ENCODE results near the gene SYT5.
"Not testable (repeated sequence)": the region's sequence is repeated elsewhere in the genome, so short reads cannot be mapped to it uniquely, and the experiment has no call there.

The SYT5 gene

DNA sequence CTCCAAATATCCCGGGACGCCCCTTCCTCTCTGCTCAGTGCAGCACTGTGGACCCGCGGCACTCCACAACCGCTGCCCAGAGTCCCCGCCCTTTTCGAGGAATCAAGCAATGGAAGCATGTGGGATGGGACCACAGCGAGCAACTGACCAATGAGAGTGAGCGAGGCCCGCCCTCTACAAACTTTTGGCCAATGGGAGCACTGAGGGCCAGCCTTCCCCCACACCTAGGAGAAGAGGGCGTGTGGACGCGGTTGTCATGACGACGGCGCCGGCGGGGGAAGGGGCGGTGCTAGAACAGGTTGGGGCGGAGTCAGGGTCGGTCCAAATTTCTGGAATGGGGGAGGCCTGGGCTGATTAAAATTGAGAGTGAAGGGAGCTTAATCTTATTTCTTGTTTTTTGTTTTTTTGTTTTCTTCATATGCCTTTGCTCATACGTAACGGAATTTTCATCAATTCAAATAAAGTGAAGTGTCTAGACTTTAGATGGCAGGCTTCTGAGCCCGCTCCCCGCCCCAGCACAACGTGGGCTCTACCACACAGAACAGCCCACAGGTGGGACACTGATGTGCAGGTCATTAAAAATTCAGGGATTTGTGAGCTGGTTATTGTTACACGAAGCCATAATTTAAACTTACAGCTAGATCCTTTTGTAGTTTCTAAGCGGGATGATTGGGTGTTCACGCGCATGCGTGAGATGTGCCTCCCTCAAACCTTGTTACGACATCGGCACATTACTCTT is 13.4 kb downstream of the SYT5 start, which contains the start of gene DNAAF3:
TSS of gene DNAAF3 (minus strand) at position 84 of the 739 bp plus-strand sequence. CDS start 200 bp downstream, outside the sequence.
- DNase-seq, result peak; percentile 99

DNA sequence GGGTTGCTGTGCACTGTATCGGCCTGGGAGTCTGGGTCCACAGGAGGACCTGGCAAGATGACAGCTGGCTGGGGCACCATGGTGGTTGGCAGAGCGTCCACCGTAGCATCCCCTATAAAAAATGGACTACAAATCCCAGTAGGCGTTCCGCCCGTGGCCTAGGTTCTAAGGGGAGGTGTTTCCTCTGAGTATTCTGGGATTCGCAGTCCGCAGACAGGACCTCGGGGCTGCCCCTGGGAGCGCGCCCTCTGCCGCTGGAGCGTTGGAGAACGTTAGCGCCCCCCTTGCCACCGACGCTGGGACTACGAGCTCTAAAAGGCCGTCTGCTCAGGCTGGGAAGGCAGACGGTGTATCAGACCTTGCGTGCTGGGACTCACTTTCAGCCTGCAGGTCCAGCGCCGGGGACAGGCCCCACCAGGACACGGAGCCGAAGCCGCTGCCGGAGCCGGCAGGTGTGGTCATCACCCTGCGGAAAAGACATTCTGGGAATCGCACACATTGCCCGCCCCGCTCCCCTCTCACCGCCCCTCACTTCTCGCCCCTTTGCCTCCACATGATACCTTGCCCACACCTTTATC is 14.0 kb downstream of the SYT5 start:
- peak; percentile 91 to 95 for DNase-seq

DNA sequence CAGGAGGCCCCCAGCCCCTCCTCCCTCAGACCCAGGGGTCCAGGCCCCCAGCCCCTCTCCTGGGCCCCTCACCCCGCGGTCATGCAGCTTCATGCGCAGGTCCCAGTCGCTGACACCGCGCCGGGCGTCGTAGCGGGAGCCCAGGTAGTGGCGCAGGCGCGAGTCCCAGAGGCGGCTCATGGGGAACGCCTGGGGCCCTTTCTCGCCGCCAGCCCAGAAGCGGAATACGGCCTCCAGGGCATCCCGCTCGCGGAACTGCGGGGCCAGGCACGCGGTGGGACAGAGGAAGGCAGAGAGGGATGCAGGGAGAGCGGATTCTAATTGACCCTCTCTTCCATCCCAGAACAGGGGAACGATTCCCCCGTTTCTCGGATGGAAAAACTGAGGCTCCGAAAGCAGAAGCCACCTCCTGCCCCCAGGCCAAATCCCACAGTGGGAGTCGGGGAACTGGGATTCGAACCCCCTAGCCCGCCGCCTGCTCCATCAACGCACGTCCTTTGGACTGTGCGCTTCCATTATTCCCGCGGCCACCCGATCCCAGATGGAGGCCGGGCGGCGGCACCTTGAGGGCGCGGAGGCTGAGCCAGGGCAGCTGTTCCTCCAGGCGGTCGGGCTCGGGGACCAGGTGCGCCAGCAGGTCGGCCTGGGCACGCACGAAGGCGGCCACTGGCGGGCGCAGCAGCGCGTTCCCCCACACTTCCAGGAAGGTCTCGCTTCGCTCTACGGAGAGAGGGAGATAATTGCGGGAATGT is 18.3 kb downstream of the SYT5 start:
- DNase-seq, result no peak

DNA sequence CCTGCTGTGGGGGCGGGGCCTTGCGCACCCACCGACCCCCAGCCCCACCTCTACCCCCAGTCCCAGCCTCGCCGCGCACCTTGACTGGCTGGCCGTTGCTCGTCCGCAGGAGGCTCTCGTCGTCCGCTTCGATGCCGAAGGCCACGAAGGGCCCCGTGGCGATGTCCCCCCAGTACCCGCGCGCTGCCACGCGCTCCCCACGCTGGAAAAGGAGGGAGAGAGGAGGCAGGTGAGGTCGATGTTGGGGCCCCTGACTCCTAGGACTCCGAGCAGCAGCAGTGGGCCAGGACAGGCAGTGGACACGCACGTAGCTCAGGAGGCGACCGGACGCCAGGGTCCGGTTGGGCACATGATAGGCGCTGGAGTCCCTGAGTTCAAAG is 19.1 kb downstream of the SYT5 start:
- DNase-seq, result no peak

DNA sequence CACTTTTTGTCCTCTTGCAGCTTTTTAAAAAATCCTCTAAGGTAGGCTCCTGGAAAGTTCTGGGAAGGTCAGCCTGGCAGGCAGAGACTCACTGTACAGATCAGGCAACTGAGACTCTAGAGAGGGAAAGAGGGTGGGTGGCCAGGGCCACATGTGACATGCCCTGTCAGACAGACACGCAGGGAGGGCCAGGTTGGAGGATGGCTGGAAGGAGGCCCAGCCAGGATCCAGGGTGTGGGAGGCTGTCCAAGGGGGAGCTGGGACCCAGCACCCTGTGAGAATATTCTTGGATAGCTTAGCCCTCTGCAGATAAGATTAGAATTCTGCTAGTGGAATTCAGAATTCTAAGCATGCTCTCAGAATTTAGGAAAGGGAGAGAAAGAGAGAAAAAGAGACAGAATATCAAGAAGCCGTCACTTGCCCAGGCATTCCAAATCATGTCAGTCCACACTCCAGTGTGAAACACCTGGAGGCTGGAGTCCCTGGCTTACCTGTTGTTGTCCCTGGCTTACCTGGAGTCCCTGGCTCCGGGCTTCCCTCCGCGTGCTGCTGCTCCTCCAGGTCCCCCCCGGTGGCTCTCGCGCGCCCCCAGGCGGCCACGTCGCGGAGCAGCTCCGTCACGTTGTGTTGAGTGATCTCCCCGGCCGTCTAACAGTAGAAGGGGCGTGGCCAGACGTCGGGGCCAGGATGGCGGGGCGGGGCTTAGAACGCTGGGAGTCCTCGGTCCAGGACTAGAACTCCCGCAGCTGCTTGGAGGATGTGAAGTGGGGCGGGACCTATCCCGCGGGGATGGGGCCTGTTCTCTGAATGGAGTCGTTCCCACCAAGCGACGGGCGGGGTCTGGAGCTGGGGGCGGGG is 19.7 kb downstream of the SYT5 start:
- DNase-seq, result peak; percentile 89 to 93

DNA sequence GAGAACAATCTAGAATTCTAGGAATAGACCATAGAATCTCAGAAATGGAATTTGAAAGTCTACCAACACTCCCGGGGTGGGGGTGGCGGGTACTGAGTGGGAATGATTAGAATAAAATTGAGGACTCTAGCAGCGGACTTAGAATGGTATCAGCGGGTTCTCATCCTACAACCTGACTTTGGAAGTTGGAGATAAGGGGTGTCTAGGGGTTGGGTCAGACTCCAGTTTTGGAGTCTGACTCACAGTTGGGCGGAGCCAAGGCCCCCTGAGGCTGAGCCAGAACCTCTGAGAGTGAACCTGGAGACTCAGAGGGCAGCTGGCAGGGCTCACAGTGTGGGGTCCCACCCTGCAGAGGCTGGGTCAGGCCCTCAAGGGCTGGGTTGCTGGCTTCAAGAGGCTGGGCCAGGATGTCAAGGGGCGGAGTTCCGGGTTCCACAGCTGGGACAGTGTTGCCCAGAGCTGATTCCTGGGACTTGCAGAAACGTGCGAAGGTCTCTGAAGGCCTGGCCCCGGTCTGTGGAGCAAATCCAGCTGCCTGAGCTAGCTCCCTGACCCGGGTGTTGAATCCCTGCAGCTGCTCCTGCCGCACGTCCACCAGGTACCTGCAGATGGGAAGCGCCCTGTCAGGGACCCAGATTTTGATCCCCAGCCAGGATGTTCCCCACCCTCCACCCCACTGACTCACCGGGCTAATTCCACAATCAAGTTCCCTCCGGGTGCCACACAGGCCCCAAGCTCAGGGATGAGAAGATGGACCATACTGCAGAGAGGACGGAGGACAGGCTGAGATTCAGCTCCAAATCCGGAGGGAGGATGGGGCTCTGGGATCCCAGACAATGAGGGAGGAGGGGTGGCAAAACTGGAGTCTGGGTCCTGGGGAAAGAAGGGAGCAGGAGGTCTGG is 21.0 kb downstream of the SYT5 start:
- DNase-seq, result no peak

DNA sequence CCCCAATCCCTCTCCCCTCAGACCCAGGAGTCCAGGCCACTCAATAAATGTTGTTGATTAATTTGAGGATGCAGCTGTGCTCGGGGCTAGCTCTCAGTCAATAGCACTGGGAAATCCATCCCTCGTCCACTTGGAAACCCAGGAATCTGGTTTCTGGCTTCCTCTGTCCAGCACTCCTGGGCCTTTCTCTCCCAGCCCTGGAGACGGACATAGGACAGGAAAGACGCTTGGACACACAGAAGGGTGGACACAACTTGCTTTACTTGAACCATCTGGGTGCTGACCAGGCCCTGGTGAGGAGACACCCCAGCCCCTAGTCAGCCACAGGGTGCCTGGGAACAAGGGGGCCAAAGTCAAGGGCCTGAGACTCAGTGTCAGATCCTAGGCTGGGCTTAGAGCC is 21.7 kb downstream of the SYT5 start:
- DNase-seq, result no peak

DNA sequence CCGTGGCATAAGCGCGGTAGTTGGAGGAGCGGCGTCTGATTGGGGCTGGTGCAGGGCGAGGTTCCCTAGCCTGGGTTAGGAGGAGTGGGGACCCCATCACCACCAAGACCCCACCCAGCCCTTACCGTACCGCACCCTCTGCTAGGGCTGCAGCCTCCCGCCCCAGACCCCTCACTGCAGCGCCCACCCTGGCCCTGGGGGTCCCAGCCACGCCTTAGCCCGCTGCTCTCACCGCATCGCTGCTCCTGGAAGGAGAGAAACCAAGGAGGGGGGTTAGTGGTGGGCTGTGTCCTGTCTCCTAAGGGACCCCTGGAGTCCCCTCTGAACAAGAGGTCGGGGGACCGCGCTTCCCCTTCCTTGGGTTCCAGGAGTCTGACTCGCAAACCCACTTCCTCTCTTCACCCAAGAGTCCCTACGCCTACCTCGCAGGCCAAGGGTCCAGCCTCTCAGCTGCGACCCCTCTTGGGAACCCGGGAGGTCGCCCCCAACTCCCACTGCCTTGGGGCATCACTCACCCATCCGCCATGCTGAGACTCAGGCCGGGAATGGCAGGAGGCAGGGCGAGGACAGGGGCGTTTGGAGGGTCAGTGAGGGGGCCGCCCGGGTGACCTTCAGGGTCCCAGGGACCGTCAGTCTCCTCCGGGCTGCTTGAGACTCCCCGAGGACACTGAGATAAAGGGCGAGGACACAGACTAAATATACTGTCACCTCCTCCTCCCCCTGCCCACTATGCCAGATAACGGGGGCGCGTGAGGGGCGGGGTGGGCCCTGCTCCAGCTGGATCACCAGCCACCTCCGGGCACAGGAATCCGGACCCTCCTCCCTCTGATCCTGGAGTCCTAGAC is 22.8 kb downstream of the SYT5 start, which contains the start of gene TNNI3:
TSS of gene TNNI3 (minus strand) at position 669 of the 845 bp plus-strand sequence. CDS start at position 526, 143 bp downstream.
- no peak for DNase-seq

DNA sequence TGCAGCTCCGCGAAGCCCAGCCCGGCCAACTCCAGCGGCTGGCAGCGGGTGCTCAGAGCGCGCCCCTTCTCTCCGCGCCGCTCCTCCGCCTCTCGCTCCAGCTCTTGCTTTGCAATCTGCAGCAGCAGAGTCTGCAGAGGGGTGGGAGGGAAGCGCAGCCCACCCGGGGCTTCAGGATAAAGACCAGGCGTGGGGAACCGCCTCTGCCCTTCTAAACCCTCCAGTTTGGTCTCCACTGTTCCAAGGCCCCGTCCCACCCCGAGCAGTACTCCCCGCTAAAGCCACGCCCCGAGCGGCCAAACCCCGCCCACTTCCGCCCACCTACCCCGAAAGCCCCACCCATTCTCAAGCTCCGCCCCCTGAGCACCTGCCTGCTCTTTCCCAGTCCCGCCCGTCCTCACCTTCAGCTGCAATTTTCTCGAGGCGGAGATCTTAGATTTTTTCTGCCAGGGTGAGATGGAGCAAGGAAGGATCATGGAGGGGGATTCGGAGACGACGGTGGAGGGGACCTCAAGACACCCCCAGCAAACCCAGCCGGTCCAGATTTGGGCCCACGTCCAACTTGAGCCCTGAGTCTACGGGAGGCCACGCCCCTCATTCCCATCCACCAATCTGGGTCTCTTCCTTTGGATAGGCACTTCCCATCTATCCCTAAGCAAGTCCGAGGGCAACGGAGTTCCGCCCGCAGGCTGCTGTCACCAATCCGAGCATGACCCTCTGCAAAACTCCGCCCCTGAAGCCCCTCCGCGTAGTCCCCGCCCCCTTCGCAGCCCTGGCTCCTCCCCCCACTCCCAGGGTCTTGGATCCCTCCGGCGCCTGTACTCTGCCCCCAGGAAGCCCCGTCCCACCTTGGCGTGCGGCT is 23.7 kb downstream of the SYT5 start:
- DNase-seq, result peak; percentile 67 to 71

DNA sequence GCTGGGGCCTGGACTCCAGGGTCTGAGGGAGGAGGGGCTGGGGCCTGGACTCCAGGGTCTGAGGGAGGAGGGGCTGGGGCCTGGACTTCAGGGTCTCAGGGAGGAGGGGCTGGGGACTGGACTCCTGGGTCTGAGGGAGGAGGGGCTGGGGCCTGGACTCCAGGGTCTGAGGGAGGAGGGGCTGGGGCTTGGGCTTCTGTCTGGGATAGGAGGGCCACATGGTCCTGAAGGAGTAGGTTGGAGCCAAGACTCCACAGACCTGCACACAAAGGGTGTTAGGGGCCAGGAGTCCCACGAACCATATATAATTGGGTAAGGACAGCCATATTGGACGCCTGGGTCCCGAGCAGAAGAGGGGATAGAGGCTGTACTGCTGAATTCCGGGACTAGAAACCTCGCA is 24.3 kb downstream of the SYT5 start:
- DNase-seq, result not testable (repeated sequence)

DNA sequence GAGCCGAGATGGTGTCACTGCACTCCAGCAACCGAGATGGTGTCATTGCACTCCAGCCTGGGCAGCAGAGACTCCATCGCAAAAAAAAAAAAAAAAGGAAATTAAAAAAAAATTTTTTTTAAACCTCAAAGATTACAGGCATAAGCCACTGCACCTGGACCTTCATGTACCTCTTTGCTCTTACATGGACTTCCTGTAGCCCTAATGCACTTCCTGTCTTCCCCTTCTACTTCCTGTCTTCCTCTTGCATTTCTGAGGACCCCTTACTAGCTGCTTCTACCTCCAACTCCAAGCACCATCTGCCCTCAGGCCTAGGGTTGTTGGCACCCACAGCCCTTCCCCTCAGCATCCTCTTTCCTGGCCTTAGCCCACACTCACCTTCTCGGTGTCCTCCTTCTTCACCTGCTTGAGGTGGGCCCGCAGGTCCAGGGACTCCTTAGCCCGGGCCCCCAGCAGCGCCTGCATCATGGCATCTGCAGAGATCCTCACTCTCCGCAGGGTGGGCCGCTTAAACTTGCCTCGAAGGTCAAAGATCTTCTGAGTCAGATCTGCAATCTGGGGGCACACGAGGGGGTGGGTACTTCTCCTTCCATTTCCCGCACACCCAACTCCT is 26.3 kb downstream of the SYT5 start:
- no peak for DNase-seq

DNA sequence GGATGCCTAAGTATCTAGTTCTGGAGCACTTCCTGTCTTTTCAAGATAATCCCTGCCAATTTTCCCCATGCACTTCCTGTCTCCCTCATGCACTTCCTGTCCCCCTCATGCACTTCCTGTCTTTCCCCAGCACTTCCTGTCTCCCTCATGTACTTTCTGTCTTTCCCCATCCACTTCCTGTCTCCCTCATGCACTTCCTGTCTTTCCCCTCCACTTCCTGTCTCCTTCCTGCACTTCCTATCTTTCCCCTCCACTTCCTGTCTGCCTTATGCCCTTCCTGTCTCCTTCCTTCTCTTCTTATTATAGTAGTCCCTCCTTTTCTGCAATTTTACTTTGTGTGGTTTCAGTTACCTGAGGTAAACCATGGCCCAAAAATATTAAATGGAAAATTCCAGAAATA is 28.1 kb downstream of the SYT5 start:
- DNase-seq, result no peak

DNA sequence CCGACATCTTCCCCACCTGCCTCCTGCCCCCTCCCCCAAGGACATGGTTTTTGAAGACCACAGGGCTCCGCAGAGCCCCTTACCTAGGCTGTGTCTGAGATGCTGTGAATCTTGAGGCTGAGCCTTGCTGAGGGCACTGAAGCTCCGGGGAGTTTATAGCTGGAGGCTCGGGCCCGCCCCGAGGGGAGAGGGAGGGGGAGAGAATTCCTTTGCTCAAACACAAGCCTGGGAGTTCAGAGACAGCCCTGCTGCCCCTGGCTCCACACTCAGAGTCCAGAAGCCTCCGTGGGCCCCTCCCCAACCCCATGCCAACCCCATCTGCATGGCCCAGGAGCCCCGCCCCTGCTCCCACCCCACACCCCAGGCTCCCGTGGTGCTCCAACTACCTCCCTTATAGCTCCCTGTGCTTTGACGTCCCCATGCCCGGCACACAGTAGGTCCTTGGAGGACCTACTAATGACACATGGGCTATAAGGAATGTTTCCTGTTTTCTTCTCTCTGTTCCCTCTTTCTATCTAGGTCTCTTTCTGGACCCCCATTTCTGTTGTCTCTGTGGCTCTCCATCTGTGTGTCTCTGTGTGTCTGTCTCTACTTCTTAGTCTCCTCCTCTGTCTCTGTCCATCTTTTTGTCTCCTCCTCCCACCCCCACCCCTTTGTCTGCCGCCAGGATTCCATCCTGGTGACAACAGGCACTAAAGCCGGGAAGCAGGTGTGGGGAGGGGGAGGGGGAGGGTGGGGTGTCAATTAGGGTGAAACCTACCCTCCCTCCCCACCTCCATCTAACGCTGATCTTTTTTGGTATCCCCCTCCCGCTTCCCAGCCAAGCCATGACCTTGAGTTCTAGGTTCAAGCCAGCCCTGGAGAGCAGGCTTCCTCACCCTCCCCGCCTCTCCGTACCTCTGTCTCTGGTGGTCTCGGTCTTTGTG is 30.7 kb downstream of the SYT5 start, which contains the start of gene TNNT1:
TSS of gene TNNT1 (minus strand) at position 129 of the 926 bp plus-strand sequence. CDS start 2,049 bp downstream, outside the sequence.
- DNase-seq, result no peak

DNA sequence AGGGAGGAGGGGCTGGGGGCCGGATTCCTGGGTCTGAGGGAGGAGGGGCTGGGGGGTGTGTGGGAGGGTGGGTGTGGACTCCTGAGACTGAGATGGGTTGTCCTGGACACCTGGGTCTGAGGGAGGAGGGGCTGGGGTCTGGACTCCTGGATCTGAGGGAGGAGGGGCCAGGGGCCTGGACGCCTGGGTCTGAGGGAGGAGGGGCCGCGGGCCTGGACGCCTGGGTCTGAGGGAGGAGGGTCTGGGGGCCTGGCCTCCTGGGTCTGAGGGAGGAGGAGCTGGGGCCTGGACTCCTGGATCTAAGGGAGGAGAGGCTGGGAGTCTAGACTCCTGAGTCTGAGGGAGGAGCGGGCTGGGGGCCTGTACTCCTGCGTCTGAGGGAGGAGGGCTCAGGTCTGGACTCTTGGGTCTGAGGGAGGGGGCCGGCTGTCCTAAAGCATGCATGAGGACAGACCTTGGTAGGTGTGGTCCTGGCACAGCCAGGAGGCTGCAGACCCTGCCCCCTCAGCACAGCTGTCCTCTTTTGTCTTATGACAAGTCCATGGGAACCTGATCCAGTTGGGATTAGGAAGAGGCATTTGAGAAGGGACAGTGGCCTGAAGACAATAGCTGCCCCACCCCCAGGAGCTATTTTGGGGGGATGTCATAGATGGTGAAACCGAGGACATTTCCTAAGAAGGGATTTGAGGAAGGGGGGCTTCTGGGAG is 32.4 kb downstream of the SYT5 start:
- no peak for DNase-seq

DNA sequence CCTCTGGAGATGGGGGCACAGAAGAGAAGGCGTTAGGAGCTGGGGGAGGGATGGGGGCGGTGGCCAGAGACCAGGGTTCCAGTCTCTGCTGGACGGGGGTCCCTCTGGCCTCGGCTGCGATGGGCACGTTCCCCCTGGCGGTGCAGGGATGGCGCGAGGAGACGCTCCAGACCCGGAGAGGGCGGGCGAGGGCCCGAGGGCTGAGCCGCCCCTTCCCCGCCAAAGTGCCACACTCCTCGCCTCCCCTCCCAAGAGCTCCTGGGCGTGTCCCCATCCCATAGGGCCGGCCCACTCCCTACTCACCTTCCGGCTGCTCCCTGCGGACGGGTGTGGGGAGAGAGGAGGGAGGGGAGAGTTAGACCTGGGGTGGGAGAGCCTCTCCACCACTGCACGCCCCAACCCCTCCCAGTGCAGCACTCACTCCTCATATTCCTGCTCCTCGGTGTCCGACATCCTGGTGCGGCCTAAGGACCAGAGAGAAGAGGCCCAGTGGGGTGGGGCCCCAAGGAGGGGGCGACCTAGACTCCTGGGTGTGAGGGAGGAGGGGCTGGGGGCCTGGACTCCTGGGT is 33.3 kb downstream of the SYT5 start:
- peak; percentile 82 to 88 for DNase-seq

DNA sequence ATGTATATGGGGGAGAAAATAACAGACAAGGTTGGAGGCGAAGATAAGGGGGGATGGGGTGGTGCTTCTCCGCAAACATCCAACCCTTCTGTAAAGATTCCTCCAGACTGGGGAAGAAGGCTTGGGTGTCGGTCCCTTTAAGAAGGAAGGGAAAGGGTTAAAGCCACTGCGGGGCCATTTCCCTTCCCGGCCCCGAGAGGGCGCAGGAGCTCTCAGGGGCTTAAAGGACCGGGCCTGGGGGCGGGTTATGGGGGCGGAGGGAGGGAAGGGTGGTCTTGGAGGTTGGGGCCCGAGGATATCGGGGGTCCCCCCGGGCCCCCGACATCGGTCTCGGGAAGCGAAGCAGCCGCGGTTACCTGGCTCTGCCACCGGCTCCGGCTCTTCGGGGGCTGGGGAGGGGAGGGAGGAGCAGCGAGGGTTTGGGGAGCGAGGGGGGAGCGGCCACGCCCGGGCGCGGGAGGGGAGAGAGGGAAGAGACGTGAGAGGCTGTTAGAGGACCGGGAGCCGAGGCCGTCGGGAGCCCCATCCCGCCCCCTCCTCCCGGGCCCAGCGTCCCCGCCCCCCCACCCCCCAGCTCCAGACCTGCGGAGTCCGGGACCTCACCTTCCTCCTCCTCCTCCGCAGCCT is 33.9 kb downstream of the SYT5 start:
- peak; percentile 77 to 80 for DNase-seq

Measured in NCI-H1930 (cell line).